Dermis microvascular lymphatic vessel endothelial cell (primary cell): ENCODE results near the gene TRIM24. TPM values are rescaled to one million over a fixed set of nuclear protein-coding genes. Genes with fewer than 3 reads are reported as not detected.

ENCODE experiments used
- DNase-seq, 2 donors: peaks; one replicate each; pipeline versions ENCODE4 v3.0.0 to v3.0.0-alpha.2; 2010; ENCODE audit warnings: low read depth in 2 of 2
- total RNA-seq: library from RNA; depleted of rRNA; stranded (reverse); fragments of >200 nt; gene quantifications from 2 replicates; pipeline ENCODE4 v1.2.1, GENCODE V29; 2014

The TRIM24 gene
- total RNA-seq, 1 donor from 2014 or later = 6.2 TPM

DNA sequence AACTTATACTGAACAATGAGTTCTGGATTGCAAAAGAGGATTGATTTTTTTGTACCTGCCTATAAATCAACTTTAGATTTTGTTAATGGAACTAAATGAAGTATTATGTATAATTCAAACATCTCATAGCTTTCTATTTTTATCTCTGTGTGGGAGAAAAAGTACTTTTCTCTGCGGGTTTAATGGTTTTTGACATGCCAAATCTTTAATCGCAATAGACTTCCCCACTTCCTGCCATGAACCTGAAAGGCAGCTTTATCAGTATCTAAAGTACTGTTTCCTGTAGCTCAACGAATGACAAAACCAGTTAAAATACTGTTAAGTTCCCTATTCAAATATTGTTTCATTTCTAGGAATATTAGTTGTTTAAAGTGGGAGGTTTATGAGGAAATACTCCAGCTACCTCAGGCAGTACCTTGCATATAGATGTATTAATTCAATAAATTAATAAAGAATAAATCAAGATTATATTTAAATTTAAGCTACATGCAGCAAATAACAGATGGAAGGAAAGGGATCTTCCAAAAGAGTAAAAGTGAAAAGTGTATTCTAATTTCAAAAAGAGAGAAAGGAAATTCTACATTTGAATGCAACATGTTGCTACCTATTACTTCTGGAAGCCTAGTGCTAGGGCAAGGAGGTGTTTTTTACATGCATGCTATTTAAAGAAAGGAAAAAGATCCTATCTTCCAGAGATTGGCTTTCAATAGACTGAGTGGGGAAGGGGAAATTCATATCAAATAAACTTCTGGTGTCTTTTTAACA, 165.2 kb downstream of the TRIM24 start:
- no peak for DNase-seq

DNA sequence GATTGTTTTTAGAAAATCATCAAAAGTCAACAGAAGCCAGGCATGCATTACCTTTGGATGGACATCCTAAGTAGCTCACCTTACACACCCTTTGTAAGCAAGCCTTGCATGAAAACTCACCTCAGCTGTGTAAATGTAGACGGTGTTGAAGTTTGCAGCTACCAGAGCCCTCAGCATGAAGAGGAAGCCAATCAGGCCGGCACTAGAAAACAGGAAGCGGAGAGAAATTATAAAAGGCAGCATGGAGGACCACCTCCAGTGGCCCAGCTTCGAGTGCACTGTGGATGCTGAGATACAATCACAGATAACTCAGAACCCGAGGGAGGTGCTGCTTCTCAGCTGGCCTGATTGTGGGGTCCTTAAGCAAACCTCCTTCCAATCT, 165.8 kb downstream of the TRIM24 start:
- DNase-seq = no peak

DNA sequence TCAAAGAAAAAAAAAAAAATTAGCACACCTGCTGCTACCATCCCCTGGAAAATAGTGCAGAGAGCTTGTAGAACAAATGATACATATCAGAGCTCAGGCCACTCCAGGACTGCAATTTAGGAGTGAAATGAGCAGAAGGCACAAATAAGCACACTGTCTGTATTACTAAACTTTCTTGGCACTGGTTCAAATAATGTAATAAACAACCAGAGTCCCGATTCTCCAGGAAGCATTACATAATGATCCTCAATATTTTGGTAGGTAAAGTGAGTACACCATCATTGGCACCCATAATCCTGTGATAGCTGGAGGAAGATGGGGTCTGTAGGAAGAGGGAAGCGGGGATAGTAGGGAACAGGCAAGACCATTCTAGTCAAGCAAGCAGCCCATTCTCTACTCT, 166.8 kb downstream of the TRIM24 start:
- no peak for DNase-seq

DNA sequence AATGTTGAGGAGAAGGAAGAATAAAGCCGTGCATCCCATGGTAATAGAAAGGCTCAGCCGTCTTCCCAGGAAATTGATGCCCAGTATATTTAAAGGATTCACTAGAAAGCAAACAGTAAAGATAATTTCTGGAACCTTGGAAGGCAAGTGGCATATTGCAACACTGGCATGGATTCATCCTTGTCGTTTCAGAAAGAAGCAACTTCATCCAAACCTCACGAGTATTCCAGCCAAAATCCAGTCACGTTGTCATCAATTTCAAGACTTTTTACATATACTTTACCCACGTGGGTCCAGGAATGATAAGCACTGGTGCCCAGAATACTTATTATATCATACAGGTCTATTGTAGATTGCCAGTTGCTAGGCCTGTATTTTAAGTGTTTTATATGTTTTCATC, 167.3 kb downstream of the TRIM24 start:
- no peak for DNase-seq

DNA sequence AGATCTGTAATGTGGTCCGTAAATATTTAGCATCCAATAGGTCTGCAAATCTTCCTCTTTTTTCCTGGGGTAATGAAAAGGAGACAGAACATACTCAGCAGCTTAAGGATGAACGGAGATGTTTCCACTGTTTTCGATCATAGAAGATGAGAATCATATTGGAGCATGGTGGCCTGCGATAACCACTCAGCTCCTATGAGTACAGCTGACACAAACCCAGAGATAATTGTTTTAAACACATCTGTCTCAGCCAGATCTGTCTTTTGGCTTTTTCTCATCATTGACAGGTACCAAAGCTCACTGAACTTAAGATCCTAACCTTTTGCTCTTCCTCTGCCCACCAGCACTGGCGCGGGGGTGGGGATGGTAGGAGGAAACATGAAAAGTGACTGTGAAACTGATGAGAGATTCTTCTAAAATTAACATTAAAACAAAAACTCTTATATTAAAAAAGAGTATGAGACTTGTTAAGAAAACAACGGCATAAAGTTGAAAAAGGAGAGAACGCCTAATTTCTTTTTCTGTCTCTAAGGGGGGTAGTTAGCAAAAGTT, 170.1 kb downstream of the TRIM24 start:
- DNase-seq = no peak

DNA sequence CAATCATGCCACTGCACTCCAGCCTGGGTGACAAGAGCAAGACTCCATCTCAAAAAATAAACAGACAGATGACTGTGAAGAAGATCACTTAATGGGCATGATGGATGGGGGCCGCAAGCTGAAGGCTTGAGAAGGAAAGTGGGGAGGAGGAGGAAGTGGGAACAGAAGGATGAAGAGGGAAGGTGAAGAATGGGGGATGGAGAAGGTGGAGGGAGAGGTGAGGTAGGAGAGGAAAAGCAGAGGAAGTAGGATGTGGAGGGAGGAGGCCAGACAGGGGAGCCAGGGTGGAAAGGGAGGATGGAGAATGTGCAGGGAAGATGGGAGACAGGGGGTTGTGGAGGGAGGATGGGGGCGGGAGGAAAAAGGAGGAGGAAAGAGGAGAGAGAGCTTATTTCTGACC, 172.3 kb downstream of the TRIM24 start:
- DNase-seq = no peak

DNA sequence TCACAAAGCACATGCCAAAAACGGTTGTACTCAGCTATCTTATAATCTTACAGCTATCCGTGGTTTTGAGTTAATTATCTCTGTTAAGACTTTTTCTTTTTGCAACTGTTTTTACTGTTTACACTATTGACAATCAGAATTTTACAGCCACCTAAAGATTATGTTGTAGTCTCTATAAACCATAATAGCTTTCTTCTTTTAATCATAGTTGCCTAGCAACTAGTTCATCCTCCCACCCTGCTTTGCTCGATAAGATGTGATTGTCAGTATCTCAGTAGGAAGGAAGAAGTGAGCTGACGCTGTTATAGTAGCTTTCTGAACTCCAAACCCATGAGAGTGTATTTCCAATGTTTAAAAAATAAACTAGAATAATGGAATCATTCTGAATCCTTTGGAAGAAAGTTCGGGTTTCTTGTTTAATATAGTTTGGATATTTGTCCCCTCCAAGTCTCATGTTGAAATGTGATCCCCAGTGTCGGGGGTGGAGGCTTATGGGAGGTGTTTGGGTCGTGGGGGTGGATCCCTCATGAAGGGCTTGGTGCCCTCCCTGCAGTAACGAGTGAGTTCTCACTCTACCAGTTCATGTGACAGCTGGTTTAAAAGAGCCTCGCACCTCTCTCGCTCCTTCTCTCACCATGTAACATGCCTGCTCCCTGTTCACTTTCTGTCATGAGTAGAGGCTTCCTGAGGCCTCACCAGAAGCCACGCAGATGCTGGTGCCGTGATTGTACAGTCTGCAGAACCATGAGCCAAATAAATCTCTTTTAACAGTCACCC, 173.0 kb downstream of the TRIM24 start:
- DNase-seq = no peak

Other genes with a start within 250 kb of the TRIM24 start
- gene SVOPL, start 241.1 kb downstream of the TRIM24 start, total RNA-seq = not detected in 2 replicates